GM12878 (cell line): ENCODE data around the gene VMP1.

Experiments
- BMI1 ChIP-seq: fragments of 450-650 bp; IDR thresholded peaks from 2 replicates; pipeline ENCODE4 v1.6.1; 2016; ENCODE audit warnings: mild to moderate bottlenecking, moderate library complexity, borderline replicate concordance
- CREB1 ChIP-seq: IDR thresholded peaks from 2 replicates; pipeline ENCODE4 v1.6.1; 2012; ENCODE audit warnings: low read depth, mild to moderate bottlenecking, inconsistent platforms
- CTCF ChIP-seq, 3 experiments: IDR thresholded peaks in 2 of 3; conservative IDR thresholded peaks in 1 of 3; 2 replicates each; pipeline ENCODE4 v1.5.1; 2011; ENCODE audit warnings: low read depth in 3 of 3, low read length in 3 of 3, mild to moderate bottlenecking in 3 of 3, control low read depth in 2 of 3, moderate library complexity in 2 of 3, inconsistent platforms in 1 of 3, mixed read lengths in 1 of 3; ENCODE audit not compliant: control insufficient read depth in 2 of 3, insufficient read depth in 1 of 3; ENCODE audit errors: extremely low read depth in 1 of 3
- FOXM1 ChIP-seq: IDR thresholded peaks from 2 replicates; pipeline ENCODE4 v1.6.1; 2012; ENCODE audit warnings: low read depth, mild to moderate bottlenecking, inconsistent platforms, low read length, moderate library complexity
- HDAC6 ChIP-seq: fragments of 200-600 bp; sonication (generic); IDR thresholded peaks from one replicate; pipeline ENCODE4 v1.8.0; 2017; ENCODE audit warnings: antibody characterized with exemption; ENCODE audit not compliant: unreplicated experiment
- JUNB ChIP-seq: IDR thresholded peaks from 2 replicates; pipeline ENCODE4 v1.6.1; 2016; ENCODE audit warnings: antibody characterized with exemption, mild to moderate bottlenecking
- MYC ChIP-seq: IDR thresholded peaks from 2 replicates; pipeline ENCODE4 v1.6.1; 2011; ENCODE audit warnings: mild to moderate bottlenecking, low read length, moderate library complexity, inconsistent platforms; ENCODE audit not compliant: insufficient read depth, insufficient replicate concordance, insufficient read length, severe bottlenecking
- POLR2A ChIP-seq: IDR thresholded peaks from 2 replicates; pipeline ENCODE4 v1.6.1; 2011; ENCODE audit warnings: low read depth, mild to moderate bottlenecking, low read length
- POLR2AphosphoS5 ChIP-seq: IDR thresholded peaks from 2 replicates; pipeline ENCODE4 v1.6.1; 2011; ENCODE audit warnings: mild to moderate bottlenecking, low read length, inconsistent platforms
- TAF1 ChIP-seq: IDR thresholded peaks from 2 replicates; pipeline ENCODE4 v1.6.1; 2011; ENCODE audit warnings: mild to moderate bottlenecking, low read depth, low read length, borderline replicate concordance
- TF ChIP-seq, protein P1 (sequence below): IDR thresholded peaks from 2 replicates; pipeline ENCODE4 v1.6.1; 2011; ENCODE audit warnings: borderline replicate concordance, low read depth, mild to moderate bottlenecking, moderate library complexity, mixed read lengths, low read length; ENCODE audit not compliant: insufficient read depth; ENCODE audit errors: extremely low read length
- TF ChIP-seq, protein P2 (sequence below): IDR thresholded peaks from 2 replicates; pipeline ENCODE4 v1.6.1; 2012; ENCODE audit warnings: low read depth, low read length, improper control_type of control experiment

DNA sequence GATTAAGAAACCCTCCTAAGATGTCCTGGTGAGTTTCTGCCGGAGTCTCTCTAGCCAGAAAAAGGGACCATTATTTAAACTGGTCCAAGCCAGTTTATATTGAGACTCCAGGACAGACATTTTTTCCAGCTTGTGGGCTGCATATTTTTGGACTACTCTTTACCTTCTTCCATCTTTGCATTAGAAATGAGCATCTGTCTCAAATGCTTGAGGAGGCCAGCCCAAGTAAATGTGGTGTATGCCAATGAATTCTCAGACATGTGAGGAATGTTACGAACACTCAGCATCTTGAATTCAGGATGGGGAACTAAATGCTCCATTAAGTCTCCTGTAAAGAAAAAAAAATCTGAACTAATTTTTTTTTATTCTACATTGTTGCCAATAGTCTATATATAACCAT, 166.9 kb downstream of the VMP1 start:
- no peak for TF ChIP-seq CTCF (IDR thresholded peaks at IDR 0.05 in 2 of 3, conservative IDR thresholded peaks at IDR 0.05 in 1 of 3; ENCODE audit: control insufficient read depth in 2 of 3, extremely low read depth in 1 of 3, insufficient read depth in 1 of 3, low read depth in 3 of 3, low read length in 3 of 3)
- TF ChIP-seq BMI1, result no peak
- TF ChIP-seq POLR2A, result no peak
- TF ChIP-seq CREB1, result no peak
- TF ChIP-seq HDAC6, result no peak
- no peak for TF ChIP-seq POLR2AphosphoS5
- no peak for TF ChIP-seq JUNB
- TF ChIP-seq, protein P1, sequence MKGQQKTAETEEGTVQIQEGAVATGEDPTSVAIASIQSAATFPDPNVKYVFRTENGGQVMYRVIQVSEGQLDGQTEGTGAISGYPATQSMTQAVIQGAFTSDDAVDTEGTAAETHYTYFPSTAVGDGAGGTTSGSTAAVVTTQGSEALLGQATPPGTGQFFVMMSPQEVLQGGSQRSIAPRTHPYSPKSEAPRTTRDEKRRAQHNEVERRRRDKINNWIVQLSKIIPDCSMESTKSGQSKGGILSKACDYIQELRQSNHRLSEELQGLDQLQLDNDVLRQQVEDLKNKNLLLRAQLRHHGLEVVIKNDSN, result no peak
- TF ChIP-seq MYC, result no peak
- TF ChIP-seq, protein P2, sequence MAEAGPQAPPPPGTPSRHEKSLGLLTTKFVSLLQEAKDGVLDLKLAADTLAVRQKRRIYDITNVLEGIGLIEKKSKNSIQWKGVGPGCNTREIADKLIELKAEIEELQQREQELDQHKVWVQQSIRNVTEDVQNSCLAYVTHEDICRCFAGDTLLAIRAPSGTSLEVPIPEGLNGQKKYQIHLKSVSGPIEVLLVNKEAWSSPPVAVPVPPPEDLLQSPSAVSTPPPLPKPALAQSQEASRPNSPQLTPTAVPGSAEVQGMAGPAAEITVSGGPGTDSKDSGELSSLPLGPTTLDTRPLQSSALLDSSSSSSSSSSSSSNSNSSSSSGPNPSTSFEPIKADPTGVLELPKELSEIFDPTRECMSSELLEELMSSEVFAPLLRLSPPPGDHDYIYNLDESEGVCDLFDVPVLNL, result no peak
- no peak for TF ChIP-seq FOXM1
- TF ChIP-seq TAF1, result no peak
